Measurements from ENCODE around the gene GBA2.
A peak's percentile ranks its signal among the peaks of the same experiment; 100 is the strongest.

The GBA2 gene

DNA sequence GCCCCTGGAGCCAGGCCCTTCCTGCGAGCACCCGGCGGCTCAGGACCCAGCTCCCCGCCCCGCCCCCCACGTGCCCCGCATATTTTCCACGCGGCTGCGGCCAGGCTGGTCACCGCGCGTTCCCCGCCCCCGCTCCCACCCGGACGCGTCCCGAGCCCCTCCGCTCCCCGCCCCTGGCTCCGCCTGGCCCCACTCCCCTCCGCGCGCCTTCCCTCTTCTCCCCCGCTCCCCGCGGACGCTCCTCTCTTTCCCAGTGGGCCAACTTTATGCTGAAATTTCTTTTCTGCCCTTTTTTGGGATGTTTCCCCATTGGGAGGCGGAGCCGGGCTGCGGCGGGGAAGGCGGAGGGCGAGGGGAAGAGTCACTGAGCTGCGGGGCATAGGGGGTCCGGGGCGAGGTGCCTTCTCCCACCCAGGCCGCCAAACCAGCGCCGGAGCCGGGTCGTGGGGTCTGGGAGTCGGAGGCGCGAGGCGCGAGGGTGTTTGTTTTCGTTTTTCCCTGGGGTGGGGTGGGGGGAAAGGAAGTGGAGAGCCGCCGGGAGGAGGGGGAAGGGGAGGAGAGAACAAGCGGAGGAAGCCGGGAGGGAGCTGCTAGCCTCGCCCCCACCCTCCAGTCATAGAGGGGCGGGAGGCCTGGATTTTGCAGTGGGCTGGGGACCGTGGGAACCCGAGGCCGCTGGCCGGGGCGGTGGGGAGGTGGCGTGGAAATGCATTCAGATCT is 58.3 kb downstream of the GBA2 start:
- peak; percentile 77 for DNase-seq

DNA sequence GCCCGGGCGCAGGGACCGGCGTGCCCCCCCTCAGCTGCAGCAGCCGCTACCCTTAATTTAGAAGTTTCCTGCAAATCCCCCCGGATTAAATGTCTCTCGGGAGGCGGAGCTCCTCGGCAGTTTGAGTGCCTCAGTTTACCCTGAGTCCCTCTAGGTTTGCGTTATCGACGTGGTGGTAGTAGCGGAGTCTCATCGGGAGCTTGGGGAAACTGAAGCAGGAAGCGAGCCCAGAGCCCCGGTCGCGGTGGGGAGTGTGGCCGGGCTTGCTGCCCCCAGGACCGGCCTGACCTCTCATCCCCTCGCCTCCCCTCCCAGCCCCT is 58.8 kb downstream of the GBA2 start:
- no peak for DNase-seq
- Mint-ChIP-seq H3K4me1 (peaks cover 52% of the 10 kb centered on the region), H3K9me3 (no peaks in the 10 kb centered on the region), H3K4me3 (peak overlapping the region; percentile 82), H3K27ac (no peak overlapping the region), H3K36me3 (ENCODE audit: low read depth) (peaks cover 17% of the 10 kb centered on the region), H3K27me3 (ENCODE audit: low read depth, poor library complexity) (no peaks in the 10 kb centered on the region)
- TF ChIP-seq CTCF (IDR thresholded peaks at IDR 0.05): no peak

More for the DNA sequence above, 58.3 kb downstream of the GBA2 start:
- Mint-ChIP-seq H3K27ac (no peak overlapping the region), H3K27me3 (ENCODE audit: low read depth, poor library complexity) (no peaks in the 10 kb centered on the region), H3K9me3 (no peaks in the 10 kb centered on the region), H3K36me3 (ENCODE audit: low read depth) (peaks cover 12% of the 10 kb centered on the region), H3K4me1 (peaks cover 47% of the 10 kb centered on the region), H3K4me3 (peak overlapping the region; percentile 85)
- no peak for TF ChIP-seq CTCF (IDR thresholded peaks at IDR 0.05)

DNA sequence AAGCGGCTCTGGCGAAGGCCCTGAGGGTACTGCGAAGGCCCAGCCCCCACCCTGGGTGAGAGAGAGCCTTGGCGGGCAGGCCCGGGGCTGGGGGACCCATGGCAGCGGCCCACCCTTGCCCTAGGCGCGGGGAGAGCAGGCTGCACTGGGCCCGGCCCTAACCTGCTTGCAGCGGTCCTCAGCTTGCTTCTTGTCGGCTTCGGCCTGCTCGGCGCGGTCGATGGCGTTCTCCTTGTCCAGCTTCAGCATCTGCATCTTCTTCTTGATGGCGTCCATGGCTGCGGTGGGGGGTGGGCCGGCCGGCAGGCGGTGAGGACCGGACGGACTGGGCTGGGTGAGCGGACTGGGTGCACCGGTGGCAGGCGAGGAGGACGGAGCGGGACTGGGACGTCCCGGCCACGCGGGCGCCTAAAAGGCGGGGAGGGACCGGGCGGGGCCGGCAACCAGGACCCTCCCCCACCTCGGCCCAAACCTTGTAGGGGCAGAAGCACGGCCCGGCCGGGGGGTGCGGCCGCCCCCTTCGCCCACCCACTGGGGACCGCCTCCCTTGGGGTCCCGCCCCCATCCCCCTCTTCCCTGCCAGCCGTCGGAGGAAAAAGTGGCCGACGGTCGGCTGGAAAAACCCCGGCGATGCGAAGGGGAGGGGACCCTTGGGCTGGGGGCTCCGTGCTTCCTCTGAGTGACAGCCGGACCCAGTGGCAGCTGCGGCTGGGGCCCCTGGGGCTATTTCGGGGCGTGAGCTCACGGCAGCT is 59.3 kb downstream of the GBA2 start, which contains the start of gene TPM2:
Gene TPM2 (minus strand): TSS at position 384 of the 752 bp plus-strand sequence. CDS start 108 bp downstream, at position 276.
- Mint-ChIP-seq H3K27me3 (ENCODE audit: low read depth, poor library complexity) (no peaks in the 10 kb centered on the region), H3K27ac (peak within 1 kb of the TSS; percentile 89), H3K36me3 (ENCODE audit: low read depth) (peaks cover 21% of the 10 kb centered on the region), H3K9me3 (no peaks in the 10 kb centered on the region), H3K4me1 (peaks cover 54% of the 10 kb centered on the region), H3K4me3 (peak within 1 kb of the TSS; percentile 90)
- DNase-seq: peak; percentile 64
- no peak for TF ChIP-seq CTCF (IDR thresholded peaks at IDR 0.05)

- TF ChIP-seq CTCF (IDR thresholded peaks at IDR 0.05): no peak
- peak overlapping the region; percentile 90 for H3K4me3 Mint-ChIP-seq
- peaks cover 61% of the 10 kb centered on the region for H3K4me1 Mint-ChIP-seq
- peak overlapping the region; percentile 89 for H3K27ac Mint-ChIP-seq
- no peaks in the 10 kb centered on the region for H3K27me3 Mint-ChIP-seq (ENCODE audit: low read depth, poor library complexity)
- H3K36me3 Mint-ChIP-seq (ENCODE audit: low read depth): peaks cover 30% of the 10 kb centered on the region
- peak; percentile 35 for DNase-seq
- H3K9me3 Mint-ChIP-seq: no peaks in the 10 kb centered on the region
These were observed 60.2 kb downstream of the GBA2 start for GRCh38 chr9:35688558-35689541.

- Mint-ChIP-seq H3K27ac (peak overlapping the region; percentile 14), H3K9me3 (no peaks in the 10 kb centered on the region), H3K4me1 (peaks cover 69% of the 10 kb centered on the region), H3K27me3 (ENCODE audit: low read depth, poor library complexity) (no peaks in the 10 kb centered on the region), H3K4me3 (peak overlapping the region; percentile 90), H3K36me3 (ENCODE audit: low read depth) (peaks cover 38% of the 10 kb centered on the region)
- DNase-seq: no peak
- TF ChIP-seq CTCF (IDR thresholded peaks at IDR 0.05): no peak
These were observed 61.0 kb downstream of the GBA2 start for GRCh38 chr9:35687972-35688557.

All from nephron progenitor cell (in vitro differentiated cells).